Fibroblast of lung (primary cell): Measurements from ENCODE around the gene ALG8.

Source experiments
- CTCF ChIP-seq, 2 donors: IDR thresholded peaks in 1 of 2; conservative IDR thresholded peaks in 1 of 2; 1 replicate in 1 of 2; 2 replicates in 1 of 2; pipeline ENCODE4 v1.5.1; 2011 to 2012; ENCODE audit warnings: low read length in 2 of 2, control low read depth in 1 of 2, inconsistent platforms in 1 of 2, low read depth in 1 of 2, mild to moderate bottlenecking in 1 of 2
- EZH2 ChIP-seq: IDR thresholded peaks from 2 replicates; pipeline ENCODE4 v1.5.1; 2012; ENCODE audit warnings: low read length, control low read depth, mild to moderate bottlenecking; ENCODE audit errors: missing control alignments

GRCh38 chr11:78112582-78113275 is 26.7 kb downstream of the ALG8 start:
- TF ChIP-seq CTCF (conservative IDR thresholded peaks at IDR 0.05 in 1 of 2, IDR thresholded peaks at IDR 0.05 in 1 of 2; ENCODE audit: low read depth in 1 of 2, low read length in 2 of 2) (no peak), EZH2 (no peak)
